Neural crest cell (in vitro differentiated cells): ENCODE results near the gene ANXA2. TPM values are rescaled to one million over a fixed set of nuclear protein-coding genes. Genes with fewer than 3 reads are reported as not detected.
A peak's percentile ranks its signal among the peaks of the same experiment; 100 is the strongest.

ENCODE experiments used
- DNase-seq: peaks from one replicate; pipeline ENCODE4 v3.0.0; 2021; ENCODE audit warnings: low read depth, mixed read lengths, low spot score
- H3K27ac Mint-ChIP-seq: one replicate; pipeline ENCODE4 v1.8.0; 2021; ENCODE audit warnings: mild to moderate bottlenecking, mixed read lengths; ENCODE audit not compliant: unreplicated experiment
- H3K27me3 Mint-ChIP-seq: 2 replicates; pipeline ENCODE4 v1.8.0; 2021; ENCODE audit warnings: low read depth, mild to moderate bottlenecking, mixed read lengths
- H3K36me3 Mint-ChIP-seq: 2 replicates; pipeline ENCODE4 v1.8.0; 2021; ENCODE audit warnings: low read depth, mild to moderate bottlenecking, mixed read lengths
- H3K4me1 Mint-ChIP-seq: 2 replicates; pipeline ENCODE4 v1.8.0; 2021; ENCODE audit warnings: mixed read lengths
- H3K4me3 Mint-ChIP-seq: one replicate; pipeline ENCODE4 v1.8.0; 2021; ENCODE audit warnings: mild to moderate bottlenecking, mixed read lengths
- H3K9me3 Mint-ChIP-seq: 2 replicates; pipeline ENCODE4 v1.8.0; 2021; ENCODE audit warnings: mixed read lengths
- CTCF ChIP-seq: fragments of 200-600 bp; sonication (generic); conservative IDR thresholded peaks from 2 replicates; pipeline ENCODE4 v1.5.0; 2021; ENCODE audit warnings: antibody characterized with exemption, mild to moderate bottlenecking
- total RNA-seq: library from RNA; stranded (reverse); gene quantifications from 2 replicates; pipeline ENCODE4 v1.2.1, GENCODE V29; 2021

ANXA2 gene
- total RNA-seq, 1 donor from 2014 or later, result 122 TPM

GRCh38 chr15:60374209-60374608, 23.6 kb downstream of the ANXA2 start:
- Mint-ChIP-seq H3K4me3 (no peak overlapping the region), H3K36me3 (peaks cover 3% of the 10 kb centered on the region), H3K9me3 (no peaks in the 10 kb centered on the region), H3K27me3 (no peaks in the 10 kb centered on the region), H3K27ac (peak overlapping the region; percentile 84), H3K4me1 (peaks cover 66% of the 10 kb centered on the region)
- no peak for DNase-seq
- no peak for TF ChIP-seq CTCF

- no peaks in the 10 kb centered on the region for H3K27me3 Mint-ChIP-seq
- H3K9me3 Mint-ChIP-seq, result no peaks in the 10 kb centered on the region
- H3K4me3 Mint-ChIP-seq, result no peak overlapping the region
- H3K27ac Mint-ChIP-seq, result peak overlapping the region; percentile 73
- H3K36me3 Mint-ChIP-seq, result peaks cover 4% of the 10 kb centered on the region
- H3K4me1 Mint-ChIP-seq, result peaks cover 67% of the 10 kb centered on the region
- DNase-seq, result no peak
- no peak for TF ChIP-seq CTCF
Observed at GRCh38 chr15:60373745-60374144, 24.0 kb downstream of the ANXA2 start.

- Mint-ChIP-seq H3K9me3 (no peaks in the 10 kb centered on the region), H3K4me3 (no peak overlapping the region), H3K36me3 (peaks cover 4% of the 10 kb centered on the region), H3K4me1 (peaks cover 67% of the 10 kb centered on the region), H3K27ac (peak overlapping the region; percentile 73), H3K27me3 (no peaks in the 10 kb centered on the region)
- no peak for TF ChIP-seq CTCF
- no peak for DNase-seq
Observed at GRCh38 chr15:60373327-60373726, 24.5 kb downstream of the ANXA2 start.

GRCh38 chr15:60372756-60373155, 25.0 kb downstream of the ANXA2 start:
- Mint-ChIP-seq H3K9me3 (no peaks in the 10 kb centered on the region), H3K4me1 (peaks cover 67% of the 10 kb centered on the region), H3K27me3 (no peaks in the 10 kb centered on the region), H3K27ac (no peak overlapping the region), H3K4me3 (no peak overlapping the region), H3K36me3 (peaks cover 4% of the 10 kb centered on the region)
- no peak for TF ChIP-seq CTCF
- no peak for DNase-seq

- Mint-ChIP-seq H3K4me3 (no peak overlapping the region), H3K4me1 (peaks cover 66% of the 10 kb centered on the region), H3K27ac (no peak overlapping the region), H3K27me3 (no peaks in the 10 kb centered on the region), H3K9me3 (no peaks in the 10 kb centered on the region), H3K36me3 (peaks cover 4% of the 10 kb centered on the region)
- no peak for TF ChIP-seq CTCF
- no peak for DNase-seq
Observed at GRCh38 chr15:60372227-60372626, 25.6 kb downstream of the ANXA2 start.
